Measurements from ENCODE around the gene GTF2H2C.
"Not testable (repeated sequence)": the region's sequence is repeated elsewhere in the genome, so short reads cannot be mapped to it uniquely, and the experiment has no call there.

GRCh38 chr5:69544602-69545001 is 15.4 kb upstream of the GTF2H2C start:
- not testable (repeated sequence) for TF ChIP-seq SMARCE1 (IDR thresholded peaks at IDR 0.05); HDAC2 (IDR thresholded peaks at IDR 0.05); ZNF324 (CRISPR knock-in tag; IDR thresholded peaks at IDR 0.05); ZNF592 (IDR thresholded peaks at IDR 0.05); CREB5 (CRISPR knock-in tag; IDR thresholded peaks at IDR 0.05); EP300 (IDR thresholded peaks at IDR 0.05; ENCODE audit: low read length); MLX (CRISPR knock-in tag; conservative IDR thresholded peaks at IDR 0.05); ZHX1 (conservative IDR thresholded peaks at IDR 0.05; ENCODE audit: low read length); CTCF (IDR thresholded peaks at IDR 0.05 in 2 of 3, conservative IDR thresholded peaks at IDR 0.05 in 1 of 3; ENCODE audit: insufficient read depth in 2 of 3, low read depth in 1 of 3, low read length in 3 of 3)

Data from K562 (cell line).